Forelimb muscle (tissue), 1 donor: ENCODE results near the gene ZNF563. TPM values are rescaled to one million over a fixed set of nuclear protein-coding genes. Genes with fewer than 3 reads are reported as not detected.

ENCODE experiments used
- DNase-seq: peaks from one replicate; pipeline ENCODE4 v3.0.0-alpha.2; 2013; ENCODE audit warnings: low read depth
- polyA plus RNA-seq: library from polyadenylated mRNA; unstranded; fragments of 120-200 nt; gene quantifications from one replicate; pipeline ENCODE4 v1.2.1, GENCODE V29; 2013; ENCODE audit not compliant: insufficient read length

Gene ZNF563
- polyA plus RNA-seq, 1 donor: 1.8 TPM

DNA sequence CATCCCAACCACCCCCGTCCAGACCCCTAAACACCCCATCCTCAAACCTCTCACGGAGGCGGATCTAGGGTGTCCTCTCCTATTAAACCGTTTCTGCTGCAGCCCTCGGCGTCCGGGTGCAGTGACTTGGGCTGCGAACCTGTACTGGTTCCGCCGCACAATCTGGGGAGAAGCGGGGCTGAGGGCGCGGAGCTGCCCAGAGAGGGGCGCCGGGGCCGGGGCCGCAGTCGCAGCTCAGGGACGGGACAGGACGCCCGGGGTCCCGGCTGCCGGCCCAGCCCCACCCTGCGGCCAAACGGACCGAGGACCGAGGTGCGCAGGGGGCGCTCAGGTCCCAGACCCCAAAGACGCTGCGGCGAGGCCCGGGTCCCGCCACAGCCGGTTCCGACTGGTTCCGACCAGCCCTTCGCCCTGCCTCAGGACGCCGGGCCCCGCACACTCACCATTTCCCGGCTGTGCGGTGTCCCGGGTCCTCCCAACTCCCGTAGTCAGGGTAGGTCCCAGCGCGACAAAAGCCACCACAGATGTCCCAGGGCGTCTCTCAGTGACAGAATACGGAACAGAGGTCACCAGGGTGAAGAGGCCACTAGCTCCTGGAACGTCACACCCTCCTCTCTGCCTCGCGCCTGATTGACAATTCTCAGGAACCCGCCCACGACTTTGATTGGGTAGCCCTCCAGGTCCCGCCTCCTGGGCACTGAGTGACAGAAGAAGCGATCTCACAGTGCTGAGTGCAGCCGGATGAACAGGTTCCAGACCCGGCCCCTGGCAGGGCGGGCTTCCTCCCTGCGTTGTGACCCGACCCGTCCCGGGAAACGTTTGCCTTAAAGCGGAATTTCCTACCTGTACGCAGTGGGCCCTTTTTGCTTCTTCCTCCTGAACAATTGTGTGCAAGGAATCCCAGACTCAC lies 38.9 kb downstream of the ZNF563 start, which contains the start of gene ZNF44:
ZNF44 (minus strand) TSS at position 635 of the 910 bp plus-strand sequence; CDS start at position 446, 189 bp downstream.
- peak; percentile 96 for DNase-seq

DNA sequence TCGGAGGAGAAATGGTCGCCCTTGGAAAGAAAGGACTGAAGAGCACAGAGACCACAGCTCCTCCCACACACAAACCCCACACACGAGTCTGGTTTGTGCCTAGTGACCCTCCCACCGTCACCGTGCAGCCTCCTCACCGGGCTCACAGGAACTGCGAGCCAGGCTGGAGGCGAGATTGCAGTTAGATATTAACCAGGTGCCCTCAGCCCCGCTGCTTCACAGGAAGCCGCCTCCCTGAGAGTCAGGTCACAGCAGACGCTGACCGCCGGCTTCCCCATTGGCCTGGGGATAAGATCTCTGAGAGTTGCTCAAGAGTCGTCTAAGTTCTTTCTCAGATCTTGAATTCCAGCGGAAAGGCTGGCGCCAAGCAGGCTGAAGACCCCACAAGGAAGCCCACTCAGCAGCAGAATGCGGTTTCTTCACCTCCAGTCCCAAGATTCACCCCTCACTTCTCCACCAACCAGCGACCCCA lies 39.6 kb downstream of the ZNF563 start:
- DNase-seq: no peak

DNA sequence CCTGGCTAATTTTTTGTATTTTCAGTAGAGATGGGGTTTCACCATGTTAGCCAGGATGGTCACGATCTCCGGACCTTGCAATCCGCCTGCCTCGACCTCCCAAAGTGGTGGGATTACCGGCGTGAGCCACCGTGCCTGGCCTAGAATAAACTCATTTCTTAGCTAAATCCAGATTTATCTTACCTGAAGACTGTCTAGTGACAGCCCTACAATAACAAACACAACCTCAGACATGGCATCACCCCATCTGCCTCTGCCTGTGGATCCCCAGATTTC lies 43.7 kb downstream of the ZNF563 start:
- no peak for DNase-seq

DNA sequence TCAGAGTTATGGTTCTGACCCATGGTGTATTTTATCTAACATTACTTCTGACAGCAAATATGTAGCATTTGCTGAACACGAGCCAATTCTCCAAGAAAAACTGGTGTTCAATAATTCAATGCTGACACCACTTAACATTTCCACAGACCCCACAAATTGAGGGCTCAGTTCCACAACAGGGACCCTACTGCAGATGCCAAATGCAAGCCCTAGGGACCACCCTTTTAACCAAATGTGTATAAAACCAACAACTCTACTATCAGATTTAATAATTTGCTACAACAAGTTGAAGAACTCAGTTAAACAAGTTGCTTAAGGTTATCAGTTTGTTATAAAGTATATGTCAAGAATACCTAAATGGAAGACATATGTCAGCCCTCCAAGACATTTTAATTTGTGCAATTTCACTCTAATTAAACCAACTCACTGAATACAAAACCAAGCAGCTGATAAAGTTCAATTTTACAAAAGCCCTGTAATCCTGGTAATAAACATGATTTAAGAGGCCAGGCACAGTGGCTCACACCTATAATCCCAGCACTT lies 45.4 kb downstream of the ZNF563 start:
- DNase-seq: no peak

DNA sequence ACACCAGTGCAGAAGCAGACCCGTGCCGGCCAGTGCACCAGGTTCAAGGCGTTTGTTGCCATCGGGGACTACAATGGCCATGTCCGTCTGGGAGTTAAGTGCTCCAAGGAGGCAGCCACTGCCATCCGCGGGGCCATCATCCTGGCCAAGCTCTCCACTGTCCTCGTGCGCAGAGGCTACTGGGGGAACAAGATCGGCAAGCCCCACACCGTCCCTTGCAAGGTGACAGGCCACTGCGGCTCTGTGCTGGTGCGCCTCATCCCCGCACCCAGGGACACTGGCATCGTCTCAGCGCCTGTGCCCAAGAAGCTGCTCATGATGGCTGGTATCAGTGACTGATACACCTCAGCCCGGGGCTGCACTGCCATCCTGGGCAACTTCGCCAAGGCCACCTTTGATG lies 48.8 kb downstream of the ZNF563 start:
- DNase-seq: no peak

DNA sequence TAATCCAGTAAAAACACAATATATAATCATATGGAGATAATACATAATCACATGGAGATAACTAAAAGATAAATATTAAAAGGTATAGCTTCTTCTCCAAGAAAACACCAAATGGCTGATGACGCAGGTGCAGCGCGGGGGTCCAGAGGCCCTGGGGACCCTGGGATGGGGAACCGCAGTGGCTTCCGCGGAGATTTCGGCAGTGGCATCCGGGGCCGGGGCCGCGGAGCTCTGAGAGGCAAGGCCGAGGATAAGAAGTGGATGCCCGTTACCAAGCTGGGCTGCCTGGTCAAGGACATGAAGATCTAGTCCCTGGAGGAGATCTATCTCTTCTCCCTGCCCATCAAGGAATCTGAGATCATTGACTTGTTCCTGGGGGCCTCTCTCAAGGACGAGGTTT lies 49.2 kb downstream of the ZNF563 start:
- no peak for DNase-seq

DNA sequence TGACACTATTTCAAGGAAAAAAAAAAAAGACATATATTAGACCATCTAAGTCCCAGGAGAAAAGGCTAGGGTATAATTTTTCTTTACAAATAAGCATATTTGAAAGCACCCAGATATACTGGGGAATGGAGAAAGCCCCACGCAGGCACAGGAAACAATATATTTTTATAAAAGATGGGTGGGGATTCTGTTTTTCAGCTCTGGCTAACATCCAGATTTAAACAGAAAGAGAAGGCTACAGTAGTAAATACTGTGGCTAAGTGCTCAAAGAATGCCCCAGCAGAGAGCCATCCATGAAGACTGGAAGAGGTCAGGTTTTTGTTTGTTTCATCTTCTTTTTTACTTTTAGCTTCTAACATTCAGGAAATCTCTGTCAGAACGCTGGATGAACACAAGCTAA lies 54.7 kb downstream of the ZNF563 start:
- DNase-seq: no peak

DNA sequence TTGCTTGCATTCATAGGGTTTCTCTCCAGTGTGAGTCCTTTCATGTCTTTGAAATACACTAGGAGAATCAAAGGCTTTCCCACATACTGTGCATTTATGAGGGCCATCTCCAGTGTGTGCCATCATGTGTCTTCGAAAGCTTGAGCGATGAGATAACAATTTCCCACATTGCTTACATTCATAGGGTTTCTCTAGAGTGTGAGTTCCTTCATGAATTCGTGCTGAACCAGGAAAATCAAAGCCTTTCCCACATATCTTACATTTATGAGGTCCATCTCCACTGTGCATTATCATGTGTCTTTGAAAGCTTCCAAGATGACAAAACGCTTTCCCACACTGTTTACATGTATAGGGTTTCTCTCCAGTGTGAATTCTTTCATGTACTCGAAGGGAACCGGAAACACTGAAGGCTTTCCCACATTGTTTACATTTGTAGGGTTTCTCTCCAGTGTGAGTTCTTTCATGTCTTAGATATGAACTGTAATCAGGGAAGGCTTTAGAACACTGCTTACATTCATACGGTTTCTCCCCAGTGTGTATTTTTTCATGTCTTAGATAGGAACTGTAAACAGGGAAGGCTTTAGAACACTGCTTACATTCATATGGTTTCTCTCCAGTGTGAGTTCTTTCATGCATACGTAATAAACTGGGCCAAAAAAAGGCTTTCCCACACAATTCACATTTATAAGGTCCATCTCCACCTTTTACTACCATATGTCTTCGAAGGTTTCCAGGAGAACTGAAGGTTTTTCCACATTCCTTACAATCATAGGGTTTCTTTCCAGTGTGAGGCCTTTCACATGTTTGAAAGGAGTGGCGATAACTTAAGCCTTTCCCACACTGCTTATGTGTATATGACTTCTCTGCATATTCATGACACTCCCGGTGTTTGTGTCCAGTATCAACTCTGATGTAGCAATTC lies 60.2 kb downstream of the ZNF563 start:
- DNase-seq: no peak

DNA sequence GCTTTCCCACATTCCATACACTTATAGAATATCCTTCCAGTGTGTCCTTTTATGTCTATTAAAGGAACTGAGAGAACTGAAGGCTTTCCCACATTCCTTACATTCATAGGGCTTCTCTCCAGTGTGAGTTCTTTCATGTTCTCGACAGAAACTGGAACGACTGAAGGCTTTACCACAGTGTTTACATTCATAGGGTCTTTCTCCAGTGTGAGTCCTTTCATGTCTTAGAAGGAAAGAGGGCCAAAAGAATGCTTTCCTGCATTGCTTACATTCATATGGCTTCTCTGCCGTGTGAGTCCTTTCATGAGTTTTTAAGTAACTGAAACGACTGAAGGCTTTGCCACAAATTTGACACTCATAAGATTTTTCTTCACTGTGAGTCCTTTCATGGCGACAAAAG lies 61.0 kb downstream of the ZNF563 start:
- DNase-seq: no peak

DNA sequence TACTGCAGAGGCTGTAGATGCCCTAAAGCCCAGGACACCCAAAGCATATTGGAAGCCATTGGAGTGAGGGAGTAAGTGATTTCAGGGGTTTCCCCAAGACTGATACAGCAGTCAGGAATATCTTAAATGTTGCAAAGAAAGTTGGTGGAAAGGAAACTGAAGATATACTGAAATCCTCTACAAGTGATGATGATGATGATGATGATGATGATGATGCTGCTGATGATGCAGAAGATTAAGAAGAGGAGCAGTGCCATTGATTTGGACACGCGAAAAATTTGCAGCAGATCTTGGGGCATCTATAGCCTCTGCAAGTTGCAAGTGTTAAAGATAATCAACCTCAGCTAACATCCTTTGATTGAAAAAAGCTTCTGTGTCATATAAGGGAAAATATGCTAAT lies 62.6 kb downstream of the ZNF563 start:
- no peak for DNase-seq

Other genes with a start within 250 kb of the ZNF563 start
- 2.1 TPM for gene ZNF20, start 193.3 kb downstream of the ZNF563 start, polyA plus RNA-seq
- 4.2 TPM for gene ZNF625, start 176.9 kb downstream of the ZNF563 start, polyA plus RNA-seq
- gene ZNF136, start 170.5 kb downstream of the ZNF563 start, polyA plus RNA-seq: 6.1 TPM
- gene ZNF44, start 38.8 kb downstream of the ZNF563 start, polyA plus RNA-seq: 9.0 TPM
- gene ZNF442, start 32.0 kb upstream of the ZNF563 start, polyA plus RNA-seq: 1.9 TPM
- 4.0 TPM for gene ZNF799, start 67.6 kb upstream of the ZNF563 start, polyA plus RNA-seq
- 3.5 TPM for gene ZNF443, start 107.4 kb upstream of the ZNF563 start, polyA plus RNA-seq
- gene ZNF709, start 151.2 kb upstream of the ZNF563 start, polyA plus RNA-seq: 2.7 TPM
- gene ZNF564, start 217.8 kb upstream of the ZNF563 start, polyA plus RNA-seq: 4.6 TPM